ENCODE results near the gene OGFOD3.

- TF ChIP-seq CTCF (IDR thresholded peaks at IDR 0.05) (no peak), POLR2AphosphoS5 (IDR thresholded peaks at IDR 0.05; ENCODE audit: insufficient read depth in 1 of 2, low read depth in 1 of 2) (no peak), POLR2A (IDR thresholded peaks at IDR 0.05) (no peak)
Measured at GRCh38 chr17:82463925-82464566, 45.7 kb upstream of the OGFOD3 start.

Data from vagina (tissue), 2 donors.